K562 (cell line): ENCODE results near the gene FAM3C. TPM values are rescaled to one million over a fixed set of nuclear protein-coding genes. Genes with fewer than 3 reads are reported as not detected.

Experiments used
- CBX3 ChIP-seq, 2 experiments: IDR thresholded peaks; 1 replicate in 1 of 2; 2 replicates in 1 of 2; pipeline ENCODE4 v1.6.1; 2012; ENCODE audit warnings: inconsistent platforms in 2 of 2, low read length in 2 of 2, borderline replicate concordance in 1 of 2, control low read depth in 1 of 2
- CHD1 ChIP-seq: fragments of 200-600 bp; sonication (generic); IDR thresholded peaks from one replicate; pipeline ENCODE4 v1.6.1; 2012; ENCODE audit warnings: mild to moderate bottlenecking, moderate library complexity, low read length, inconsistent platforms
- DACH1 ChIP-seq: fragments of 450-650 bp; IDR thresholded peaks from 2 replicates; pipeline ENCODE4 v1.6.1; 2018; ENCODE audit not compliant: partially characterized antibody
- FOSL1 ChIP-seq: fragments of 200-800 bp; sonication (Bioruptor generic); conservative IDR thresholded peaks from 2 replicates; pipeline ENCODE4 v1.6.1; 2016; ENCODE audit warnings: missing genetic modification characterization, missing compliant biosample characterization
- GATAD2B ChIP-seq: fragments of 450-650 bp; IDR thresholded peaks from 2 replicates; pipeline ENCODE4 v1.6.1; 2017; ENCODE audit warnings: mild to moderate bottlenecking, borderline replicate concordance
- HDAC2 ChIP-seq: fragments of 450-650 bp; IDR thresholded peaks from 2 replicates; pipeline ENCODE4 v1.6.1; 2016; ENCODE audit warnings: mild to moderate bottlenecking
- HDGF ChIP-seq: fragments of 450-650 bp; IDR thresholded peaks from 2 replicates; pipeline ENCODE4 v1.6.1; 2016
- NCOA6 ChIP-seq: fragments of 450-650 bp; IDR thresholded peaks from 2 replicates; pipeline ENCODE4 v1.6.1; 2017; ENCODE audit warnings: mild to moderate bottlenecking
- NFATC3 ChIP-seq: fragments of 450-650 bp; IDR thresholded peaks from 2 replicates; pipeline ENCODE4 v1.6.1; 2017; ENCODE audit warnings: mild to moderate bottlenecking
- SAP30 ChIP-seq: fragments of 200-600 bp; sonication (generic); IDR thresholded peaks from 2 replicates; pipeline ENCODE4 v1.6.1; 2012; ENCODE audit warnings: borderline replicate concordance, low read depth, mild to moderate bottlenecking, moderate library complexity, low read length, control low read depth, inconsistent platforms; ENCODE audit not compliant: insufficient read depth, poor library complexity, severe bottlenecking
- ZSCAN29 ChIP-seq: fragments of 450-650 bp; IDR thresholded peaks from 2 replicates; pipeline ENCODE4 v1.6.1; 2017
- polyA plus RNA-seq, 8 experiments: library from polyadenylated mRNA; depleted of rRNA in 4 of 8; stranded (reverse) in 5 of 8; unstranded in 3 of 8; fragments of >200 nt; fragmentation: Nextera tagmentation in 2 of 8; fragmentation: Illumina TruSeq in 1 of 8; extraction: Ambion mirVana in 2 of 8; extraction: Trizol in 1 of 8; gene quantifications; 2 replicates each; pipeline versions ENCODE4 v1.2.1 to v1.2.3, GENCODE V29; 2011 to 2014; ENCODE audit warnings: inconsistent platforms in 1 of 8, missing spikeins in 1 of 8
- total RNA-seq, 7 experiments: library from RNA; depleted of rRNA in 6 of 7; stranded (reverse); fragments of >200 nt in 6 of 7; fragmentation: Illumina TruSeq in 2 of 7; extraction: Trizol in 2 of 7; gene quantifications; 2 replicates each; pipeline versions ENCODE4 v1.2.1 to v1.2.3, GENCODE V29; 2011 to 2021; ENCODE audit warnings: low replicate concordance in 1 of 7
- TF ChIP-seq, protein P1 (sequence below): fragments of 250-450 bp; sonication (Bioruptor Pico); IDR thresholded peaks from 2 replicates; pipeline ENCODE4 v1.5.0; 2022; ENCODE audit warnings: mild to moderate bottlenecking
- TF ChIP-seq, protein P2 (sequence below), 2 experiments: fragments of 450-650 bp in 1 of 2; IDR thresholded peaks; 2 replicates each; pipeline ENCODE4 v1.6.1; 2011 to 2017; ENCODE audit warnings: low read depth in 2 of 2, antibody characterized with exemption in 1 of 2, borderline replicate concordance in 1 of 2, low read length in 1 of 2, mild to moderate bottlenecking in 1 of 2, mixed read lengths in 1 of 2; ENCODE audit not compliant: control insufficient read depth in 1 of 2
- TF ChIP-seq, protein P3 (sequence below): fragments of 450-650 bp; IDR thresholded peaks from 2 replicates; pipeline ENCODE4 v1.6.1; 2016
- TF ChIP-seq, protein P4 (sequence below): sonication (generic); formaldehyde crosslinking; IDR thresholded peaks from 2 replicates; pipeline ENCODE4 v1.8.1; 2023; ENCODE audit warnings: mild to moderate bottlenecking, missing genetic modification reagents, moderate library complexity

Gene FAM3C
- total and polyA plus RNA-seq, 9 of the 15 experiments (the other 6 are each of a cell fraction or from before 2014, with no cell fraction given) = 10.6 to 42.6 (median 30.0) TPM

DNA sequence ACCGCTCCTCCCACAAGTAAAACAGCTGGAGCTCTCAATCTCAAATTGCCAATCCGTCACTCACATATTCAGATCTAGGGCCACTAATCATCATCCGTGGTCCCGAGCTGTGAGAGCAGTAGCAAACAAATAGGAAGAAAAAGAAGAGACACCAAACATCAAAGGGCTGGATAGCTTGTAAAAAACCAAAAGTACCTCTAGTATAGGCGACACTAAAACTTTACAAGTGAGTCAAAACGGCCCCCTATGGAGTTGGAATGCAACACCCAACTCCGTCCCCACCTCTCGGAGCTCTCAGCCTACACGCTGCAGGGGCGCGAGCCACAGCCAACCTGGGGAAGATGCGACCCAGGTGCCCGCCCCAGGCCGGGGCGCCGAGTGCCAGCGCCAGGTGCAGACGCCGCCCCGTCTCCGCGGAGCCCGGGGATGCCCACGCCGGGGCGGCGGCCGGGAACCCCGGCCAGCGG, 581 bp downstream of the FAM3C start (continued):
- TF ChIP-seq, protein P1, sequence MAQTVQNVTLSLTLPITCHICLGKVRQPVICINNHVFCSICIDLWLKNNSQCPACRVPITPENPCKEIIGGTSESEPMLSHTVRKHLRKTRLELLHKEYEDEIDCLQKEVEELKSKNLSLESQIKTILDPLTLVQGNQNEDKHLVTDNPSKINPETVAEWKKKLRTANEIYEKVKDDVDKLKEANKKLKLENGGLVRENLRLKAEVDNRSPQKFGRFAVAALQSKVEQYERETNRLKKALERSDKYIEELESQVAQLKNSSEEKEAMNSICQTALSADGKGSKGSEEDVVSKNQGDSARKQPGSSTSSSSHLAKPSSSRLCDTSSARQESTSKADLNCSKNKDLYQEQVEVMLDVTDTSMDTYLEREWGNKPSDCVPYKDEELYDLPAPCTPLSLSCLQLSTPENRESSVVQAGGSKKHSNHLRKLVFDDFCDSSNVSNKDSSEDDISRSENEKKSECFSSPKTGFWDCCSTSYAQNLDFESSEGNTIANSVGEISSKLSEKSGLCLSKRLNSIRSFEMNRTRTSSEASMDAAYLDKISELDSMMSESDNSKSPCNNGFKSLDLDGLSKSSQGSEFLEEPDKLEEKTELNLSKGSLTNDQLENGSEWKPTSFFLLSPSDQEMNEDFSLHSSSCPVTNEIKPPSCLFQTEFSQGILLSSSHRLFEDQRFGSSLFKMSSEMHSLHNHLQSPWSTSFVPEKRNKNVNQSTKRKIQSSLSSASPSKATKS (CRISPR knock-in tag) = no peak
- TF ChIP-seq ZSCAN29 = no peak
- TF ChIP-seq CHD1 = peak; percentile 63
- peak; percentile 67 for TF ChIP-seq SAP30
- TF ChIP-seq, protein P2, sequence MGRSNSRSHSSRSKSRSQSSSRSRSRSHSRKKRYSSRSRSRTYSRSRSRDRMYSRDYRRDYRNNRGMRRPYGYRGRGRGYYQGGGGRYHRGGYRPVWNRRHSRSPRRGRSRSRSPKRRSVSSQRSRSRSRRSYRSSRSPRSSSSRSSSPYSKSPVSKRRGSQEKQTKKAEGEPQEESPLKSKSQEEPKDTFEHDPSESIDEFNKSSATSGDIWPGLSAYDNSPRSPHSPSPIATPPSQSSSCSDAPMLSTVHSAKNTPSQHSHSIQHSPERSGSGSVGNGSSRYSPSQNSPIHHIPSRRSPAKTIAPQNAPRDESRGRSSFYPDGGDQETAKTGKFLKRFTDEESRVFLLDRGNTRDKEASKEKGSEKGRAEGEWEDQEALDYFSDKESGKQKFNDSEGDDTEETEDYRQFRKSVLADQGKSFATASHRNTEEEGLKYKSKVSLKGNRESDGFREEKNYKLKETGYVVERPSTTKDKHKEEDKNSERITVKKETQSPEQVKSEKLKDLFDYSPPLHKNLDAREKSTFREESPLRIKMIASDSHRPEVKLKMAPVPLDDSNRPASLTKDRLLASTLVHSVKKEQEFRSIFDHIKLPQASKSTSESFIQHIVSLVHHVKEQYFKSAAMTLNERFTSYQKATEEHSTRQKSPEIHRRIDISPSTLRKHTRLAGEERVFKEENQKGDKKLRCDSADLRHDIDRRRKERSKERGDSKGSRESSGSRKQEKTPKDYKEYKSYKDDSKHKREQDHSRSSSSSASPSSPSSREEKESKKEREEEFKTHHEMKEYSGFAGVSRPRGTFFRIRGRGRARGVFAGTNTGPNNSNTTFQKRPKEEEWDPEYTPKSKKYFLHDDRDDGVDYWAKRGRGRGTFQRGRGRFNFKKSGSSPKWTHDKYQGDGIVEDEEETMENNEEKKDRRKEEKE (IDR thresholded peaks at IDR 0.05; ENCODE audit: borderline replicate concordance in 1 of 2, control insufficient read depth in 1 of 2, low read depth in 2 of 2, low read length in 1 of 2) = no peak
- TF ChIP-seq HDAC2 = 0 out of 2 replicates have a peak, but pooled peaks have one; percentile 12
- peak; percentile 55 for TF ChIP-seq GATAD2B
- TF ChIP-seq HDGF = no peak
- TF ChIP-seq NFATC3 = no peak
- TF ChIP-seq, protein P3, sequence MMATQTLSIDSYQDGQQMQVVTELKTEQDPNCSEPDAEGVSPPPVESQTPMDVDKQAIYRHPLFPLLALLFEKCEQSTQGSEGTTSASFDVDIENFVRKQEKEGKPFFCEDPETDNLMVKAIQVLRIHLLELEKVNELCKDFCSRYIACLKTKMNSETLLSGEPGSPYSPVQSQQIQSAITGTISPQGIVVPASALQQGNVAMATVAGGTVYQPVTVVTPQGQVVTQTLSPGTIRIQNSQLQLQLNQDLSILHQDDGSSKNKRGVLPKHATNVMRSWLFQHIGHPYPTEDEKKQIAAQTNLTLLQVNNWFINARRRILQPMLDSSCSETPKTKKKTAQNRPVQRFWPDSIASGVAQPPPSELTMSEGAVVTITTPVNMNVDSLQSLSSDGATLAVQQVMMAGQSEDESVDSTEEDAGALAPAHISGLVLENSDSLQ = peak; percentile 73
- no peak for TF ChIP-seq FOSL1 (tag)
- peak; percentile 81 for TF ChIP-seq DACH1
- 0 out of 2 replicates have a peak, but pooled peaks have one; percentile 7 for TF ChIP-seq NCOA6
- TF ChIP-seq CBX3 (IDR thresholded peaks at IDR 0.05; ENCODE audit: borderline replicate concordance in 1 of 2, low read length in 2 of 2) = 0 out of 3 replicates have a peak, but pooled peaks of 1 of the 2 experiments have one; percentile 4
- TF ChIP-seq, protein P4, sequence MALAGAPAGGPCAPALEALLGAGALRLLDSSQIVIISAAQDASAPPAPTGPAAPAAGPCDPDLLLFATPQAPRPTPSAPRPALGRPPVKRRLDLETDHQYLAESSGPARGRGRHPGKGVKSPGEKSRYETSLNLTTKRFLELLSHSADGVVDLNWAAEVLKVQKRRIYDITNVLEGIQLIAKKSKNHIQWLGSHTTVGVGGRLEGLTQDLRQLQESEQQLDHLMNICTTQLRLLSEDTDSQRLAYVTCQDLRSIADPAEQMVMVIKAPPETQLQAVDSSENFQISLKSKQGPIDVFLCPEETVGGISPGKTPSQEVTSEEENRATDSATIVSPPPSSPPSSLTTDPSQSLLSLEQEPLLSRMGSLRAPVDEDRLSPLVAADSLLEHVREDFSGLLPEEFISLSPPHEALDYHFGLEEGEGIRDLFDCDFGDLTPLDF (CRISPR knock-in tag) = peak; percentile 21
